Neuronal stem cell (in vitro differentiated cells): ENCODE results near the gene RGPD8.

ENCODE experiments used
- DNase-seq: peaks from one replicate; pipeline ENCODE4 v3.0.0-alpha.2; 2013; ENCODE audit warnings: low spot score
- H2AFZ ChIP-seq: one replicate; pipeline ENCODE4 v1.6.1; 2013; ENCODE audit warnings: mild to moderate bottlenecking, low read length, inconsistent platforms
- H2AK5ac ChIP-seq: 2 replicates; pipeline ENCODE4 v1.6.1; 2013; ENCODE audit warnings: low read depth, mild to moderate bottlenecking, inconsistent platforms, low read length, moderate library complexity, mixed read lengths
- H2BK120ac ChIP-seq: 2 replicates; pipeline ENCODE4 v1.6.1; 2013; ENCODE audit warnings: low read depth, mild to moderate bottlenecking, inconsistent platforms, low read length, moderate library complexity, mixed read lengths
- H2BK12ac ChIP-seq: one replicate; pipeline ENCODE4 v1.6.1; 2013; ENCODE audit warnings: low read length, inconsistent platforms
- H2BK15ac ChIP-seq: 2 replicates; pipeline ENCODE4 v1.6.1; 2013; ENCODE audit warnings: mild to moderate bottlenecking, low read length, inconsistent platforms, mixed read lengths
- H2BK5ac ChIP-seq: one replicate; pipeline ENCODE4 v1.6.1; 2013; ENCODE audit warnings: inconsistent platforms, mild to moderate bottlenecking, low read length, moderate library complexity
- H3K14ac ChIP-seq: one replicate; pipeline ENCODE4 v1.6.1; 2013; ENCODE audit warnings: low read length, inconsistent platforms
- H3K18ac ChIP-seq: 2 replicates; pipeline ENCODE4 v1.6.1; 2013; ENCODE audit warnings: low read length, inconsistent platforms
- H3K23ac ChIP-seq: 2 replicates; pipeline ENCODE4 v1.6.1; 2013; ENCODE audit warnings: low read depth, mild to moderate bottlenecking, mixed read lengths, low read length, inconsistent platforms; ENCODE audit not compliant: poor library complexity
- H3K27ac ChIP-seq: replicated peaks from 3 replicates; pipeline ENCODE4 v1.5.1; 2013; ENCODE audit warnings: low read length, inconsistent platforms
- H3K27me3 ChIP-seq, 3 experiments: 2 replicates each; pipeline ENCODE4 v1.6.1; 2013; ENCODE audit warnings: low read length in 3 of 3, mild to moderate bottlenecking in 2 of 3, inconsistent platforms in 1 of 3, low read depth in 1 of 3, mixed read lengths in 1 of 3, moderate library complexity in 1 of 3; ENCODE audit not compliant: control insufficient read depth in 3 of 3, insufficient read depth in 3 of 3
- H3K36me3 ChIP-seq, 2 donors: replicated peaks in 1 of 2; 2 replicates each; pipeline ENCODE4 v1.6.1; 2013; ENCODE audit warnings: low read length in 2 of 2; ENCODE audit not compliant: control insufficient read depth in 2 of 2, insufficient read depth in 2 of 2
- H3K4ac ChIP-seq: 2 replicates; pipeline ENCODE4 v1.6.1; 2013; ENCODE audit warnings: inconsistent platforms, mild to moderate bottlenecking, low read length, moderate library complexity
- H3K4me1 ChIP-seq, 2 donors: 1 replicate in 1 of 2; 2 replicates in 1 of 2; pipeline ENCODE4 v1.6.1; 2013; ENCODE audit warnings: low read length in 2 of 2, low read depth in 1 of 2; ENCODE audit not compliant: control insufficient read depth in 2 of 2, insufficient read depth in 1 of 2
- H3K4me2 ChIP-seq: one replicate; pipeline ENCODE4 v1.6.1; 2013; ENCODE audit warnings: mild to moderate bottlenecking, low read length, inconsistent platforms; ENCODE audit not compliant: insufficient read depth, poor library complexity, severe bottlenecking
- H3K4me3 ChIP-seq, 2 donors: 2 replicates each; pipeline ENCODE4 v1.5.1; 2013; ENCODE audit warnings: low read length in 2 of 2, mild to moderate bottlenecking in 2 of 2, inconsistent platforms in 1 of 2, moderate library complexity in 1 of 2
- H3K79me1 ChIP-seq: one replicate; pipeline ENCODE4 v1.6.1; 2013; ENCODE audit warnings: low read depth, mild to moderate bottlenecking, inconsistent platforms, low read length, moderate library complexity
- H3K9ac ChIP-seq: one replicate; pipeline ENCODE4 v1.6.1; 2013; ENCODE audit warnings: mild to moderate bottlenecking, low read depth, low read length, inconsistent platforms; ENCODE audit not compliant: poor library complexity
- H3K9me3 ChIP-seq, 2 donors: replicated peaks in 1 of 2; 2 replicates each; pipeline versions ENCODE3 to v1.6.1; 2013; ENCODE audit warnings: low read length in 2 of 2, mild to moderate bottlenecking in 2 of 2, inconsistent platforms in 1 of 2, low read depth in 1 of 2, mixed read lengths in 1 of 2, moderate library complexity in 1 of 2; ENCODE audit not compliant: control insufficient read depth in 2 of 2, insufficient read depth in 1 of 2
- H4K8ac ChIP-seq: one replicate; pipeline ENCODE4 v1.6.1; 2013; ENCODE audit warnings: low read depth, mild to moderate bottlenecking, inconsistent platforms, low read length, moderate library complexity
- H4K91ac ChIP-seq: one replicate; pipeline ENCODE4 v1.6.1; 2013; ENCODE audit warnings: low read length, low read depth, mild to moderate bottlenecking, inconsistent platforms; ENCODE audit not compliant: poor library complexity
- WGBS, 2 donors: extraction: QIAGEN DNeasy Blood & Tissue Kit; methylation state at CpG; one replicate each; pipeline ENCODE4 v1.1.7; 2013; ENCODE audit warnings: missing lambda C conversion rate in 2 of 2, mixed read lengths in 1 of 2; ENCODE audit not compliant: insufficient read length in 2 of 2, insufficient replicate concordance in 1 of 2; ENCODE audit errors: extremely low coverage in 2 of 2; 5-methylcytosine and 5-hydroxymethylcytosine counted together

The RGPD8 gene

DNA sequence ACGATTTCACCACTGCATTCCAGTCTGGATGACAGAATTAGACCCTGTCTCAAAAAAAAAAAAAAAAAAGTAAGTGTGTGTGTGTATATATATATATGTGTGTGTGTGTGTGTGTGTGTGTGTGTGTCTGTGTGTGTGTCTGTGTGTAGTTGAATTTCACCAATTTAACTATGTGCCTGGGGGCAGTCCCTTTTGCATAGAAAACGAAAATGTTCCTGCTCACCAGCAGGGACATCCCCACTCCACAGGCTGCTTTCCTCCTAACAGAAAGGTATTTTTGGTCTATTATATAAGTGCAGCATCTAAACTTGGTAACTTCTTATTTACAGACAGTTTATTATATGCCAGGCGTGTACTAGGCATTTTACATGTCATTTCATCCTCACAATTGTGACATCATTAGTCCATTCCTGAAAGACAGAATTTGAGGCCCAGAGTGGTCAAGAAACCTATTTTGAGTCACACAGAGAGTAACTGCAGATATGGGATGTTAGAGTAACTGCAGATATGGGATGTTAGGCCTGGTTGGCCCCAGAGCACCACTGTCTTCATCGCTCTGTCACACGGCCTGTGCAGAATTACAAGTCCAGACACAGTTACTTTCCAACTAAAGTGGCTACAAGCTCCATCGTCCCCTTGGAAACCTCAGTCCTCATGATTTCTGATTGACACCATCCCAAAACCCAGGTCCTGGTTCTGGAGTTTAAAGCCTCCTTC is 39.3 kb upstream of the RGPD8 start:
- no peak overlapping the region for H3K4me2 ChIP-seq
- no peak overlapping the region for H3K23ac ChIP-seq
- H3K4me1 ChIP-seq: no peaks in the 10 kb centered on the region
- no peak overlapping the region for H3K4me3 ChIP-seq
- H3K79me1 ChIP-seq: no peaks in the 10 kb centered on the region
- no peak overlapping the region for H2BK5ac ChIP-seq
- no peak overlapping the region for H3K14ac ChIP-seq
- no peaks in the 10 kb centered on the region for H3K9me3 ChIP-seq
- H2BK15ac ChIP-seq: no peak overlapping the region
- no CpG with 5 or more reads among the region's 6 CpGs for WGBS, 2 donors
- H4K91ac ChIP-seq: no peak overlapping the region
- H2AK5ac ChIP-seq: no peak overlapping the region
- H3K4ac ChIP-seq: no peak overlapping the region
- no peak overlapping the region for H3K18ac ChIP-seq
- no peak for DNase-seq
- H3K27me3 ChIP-seq: peaks cover 0 to 3% (median 0%) of the 10 kb centered on the region in 3 experiments
- no peak overlapping the region for H3K27ac ChIP-seq
- H2BK120ac ChIP-seq: no peak overlapping the region
- H4K8ac ChIP-seq: no peak overlapping the region
- H3K9ac ChIP-seq: no peak overlapping the region
- no peaks in the 10 kb centered on the region for H3K36me3 ChIP-seq
- no peak overlapping the region for H2BK12ac ChIP-seq
- no peak overlapping the region for H2AFZ ChIP-seq

- Histone ChIP-seq H3K79me1 (no peaks in the 10 kb centered on the region), H3K36me3 (no peaks in the 10 kb centered on the region), H4K8ac (no peak overlapping the region), H2BK12ac (no peak overlapping the region), H3K4me3 (no peak overlapping the region), H4K91ac (no peak overlapping the region), H3K18ac (no peak overlapping the region), H3K27ac (no peak overlapping the region), H3K4me2 (no peak overlapping the region), H2AK5ac (no peak overlapping the region), H3K4ac (no peak overlapping the region), H3K14ac (no peak overlapping the region), H2BK5ac (no peak overlapping the region), H3K23ac (no peak overlapping the region), H3K4me1 (no peaks in the 10 kb centered on the region), H3K9me3 (no peaks in the 10 kb centered on the region), H3K9ac (no peak overlapping the region), H2BK120ac (no peak overlapping the region), H3K27me3 (no peaks in the 10 kb centered on the region), H2BK15ac (no peak overlapping the region), H2AFZ (no peak overlapping the region)
- WGBS, 2 donors: no CpG with 5 or more reads among the region's 3 CpGs
- no peak for DNase-seq
These were observed 31.9 kb upstream of the RGPD8 start for GRCh38 chr2:112465382-112465781.

DNA sequence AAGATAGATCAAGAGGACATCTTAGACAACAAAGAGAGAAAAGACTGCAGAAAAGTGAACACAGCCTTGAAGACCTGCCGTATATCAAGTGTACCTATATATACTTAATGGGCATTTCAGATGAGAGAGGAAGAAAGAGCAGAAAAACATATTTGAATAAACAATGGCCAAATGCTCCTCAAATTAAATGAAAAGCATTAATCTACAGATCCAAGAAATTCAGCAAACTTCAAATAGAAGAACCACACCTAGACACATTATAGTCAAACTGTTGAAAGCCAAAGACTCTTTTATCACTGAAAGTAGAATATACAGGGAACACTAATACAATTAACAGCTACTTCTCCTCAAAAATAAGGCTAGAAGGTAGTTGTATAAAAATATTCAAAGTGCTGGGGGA is 29.8 kb upstream of the RGPD8 start:
- Histone ChIP-seq H3K4me2 (no peak overlapping the region), H2BK120ac (no peak overlapping the region), H3K9ac (no peak overlapping the region), H4K8ac (no peak overlapping the region), H2AK5ac (no peak overlapping the region), H2AFZ (no peak overlapping the region), H3K18ac (no peak overlapping the region), H3K14ac (no peak overlapping the region), H3K23ac (no peak overlapping the region), H3K27me3 (peaks cover 0 to 6% (median 0%) of the 10 kb centered on the region in 3 experiments), H3K27ac (no peak overlapping the region), H3K4me3 (no peak overlapping the region), H3K4me1 (no peaks in the 10 kb centered on the region), H2BK5ac (no peak overlapping the region), H2BK12ac (no peak overlapping the region), H4K91ac (no peak overlapping the region), H3K9me3 (no peaks in the 10 kb centered on the region), H2BK15ac (no peak overlapping the region), H3K79me1 (no peaks in the 10 kb centered on the region), H3K36me3 (no peaks in the 10 kb centered on the region), H3K4ac (no peak overlapping the region)
- DNase-seq: no peak
- no CpG with 5 or more reads among the region's 1 CpG for WGBS, 2 donors

- WGBS, 2 donors: no CpG with 5 or more reads among the region's 5 CpGs
- DNase-seq: no peak
- H4K8ac ChIP-seq: no peak overlapping the region
- H3K9me3 ChIP-seq: no peaks in the 10 kb centered on the region
- no peaks in the 10 kb centered on the region for H3K36me3 ChIP-seq
- H2BK15ac ChIP-seq: no peak overlapping the region
- no peak overlapping the region for H3K14ac ChIP-seq
- no peak overlapping the region for H2BK120ac ChIP-seq
- no peak overlapping the region for H3K9ac ChIP-seq
- no peak overlapping the region for H3K23ac ChIP-seq
- no peak overlapping the region for H2AK5ac ChIP-seq
- no peak overlapping the region for H3K27ac ChIP-seq
- H2BK12ac ChIP-seq: no peak overlapping the region
- H4K91ac ChIP-seq: no peak overlapping the region
- no peaks in the 10 kb centered on the region for H3K4me1 ChIP-seq
- H3K4ac ChIP-seq: no peak overlapping the region
- no peak overlapping the region for H3K18ac ChIP-seq
- H3K4me2 ChIP-seq: no peak overlapping the region
- H3K4me3 ChIP-seq: no peak overlapping the region
- H3K79me1 ChIP-seq: no peaks in the 10 kb centered on the region
- no peak overlapping the region for H2AFZ ChIP-seq
- H2BK5ac ChIP-seq: no peak overlapping the region
- peaks cover 0 to 6% (median 0%) of the 10 kb centered on the region in 3 experiments for H3K27me3 ChIP-seq
These were observed 28.7 kb upstream of the RGPD8 start for GRCh38 chr2:112462178-112462577.
